HEK293 (cell line): ENCODE data around the gene ZFR2.

ENCODE experiments used
- CTCF ChIA-PET: fragments of 350-600 bp; formaldehyde crosslinking; extraction: SDS; loops from one replicate; lab custom pipeline; 2021; ENCODE audit warnings: antibody characterized with exemption; lab: Yijun Ruan, JAX
- POLR2A ChIA-PET: fragments of 300-600 bp; formaldehyde crosslinking; extraction: SDS; loops from one replicate; lab custom pipeline; 2020; ENCODE audit warnings: antibody characterized with exemption, inconsistent platforms; lab: Yijun Ruan, JAX
- H3K27ac ChIP-seq: fragments of 200-500 bp; sonication (Bioruptor generic); 2 replicates; pipeline ENCODE4 v1.5.1; 2014; ENCODE audit warnings: low read depth, low read length, control low read depth, inconsistent platforms; ENCODE audit errors: extremely low read depth
- H3K36me3 ChIP-seq, 2 experiments: fragments of 200-500 bp in 1 of 2; sonication (Bioruptor generic) in 1 of 2; 1 replicate in 1 of 2; 2 replicates in 1 of 2; pipeline ENCODE4 v1.5.1; 2014 to 2017; ENCODE audit warnings: inconsistent platforms in 2 of 2, low read length in 2 of 2; ENCODE audit not compliant: control insufficient read depth in 2 of 2, insufficient read depth in 1 of 2
- H3K4me1 ChIP-seq: fragments of 200-500 bp; sonication (Bioruptor generic); 2 replicates; pipeline ENCODE4 v1.5.1; 2014; ENCODE audit warnings: mild to moderate bottlenecking, low read length, inconsistent platforms; ENCODE audit not compliant: control insufficient read depth, insufficient read depth
- H3K4me3 ChIP-seq: 2 replicates; pipeline ENCODE4 v1.5.1; 2011; ENCODE audit warnings: low read depth, mild to moderate bottlenecking, control low read depth, low read length, moderate library complexity
- H3K9me3 ChIP-seq: fragments of 200-500 bp; sonication (Bioruptor generic); 2 replicates; pipeline ENCODE4 v1.5.1; 2014; ENCODE audit warnings: low read depth, low read length, inconsistent platforms; ENCODE audit not compliant: control insufficient read depth, insufficient read depth
- GFI1B ChIP-seq: fragments of 450-650 bp; formaldehyde crosslinking; IDR thresholded peaks from 2 replicates; pipeline ENCODE4 v1.5.1; 2016; ENCODE audit warnings: missing biosample characterization, missing genetic modification characterization
- HIC1 ChIP-seq: fragments of 450-650 bp; formaldehyde crosslinking; IDR thresholded peaks from 2 replicates; pipeline ENCODE4 v1.5.1; 2016; ENCODE audit warnings: missing biosample characterization, missing genetic modification characterization
- IKZF3 ChIP-seq: fragments of 450-650 bp; IDR thresholded peaks from 2 replicates; pipeline ENCODE4 v1.5.0; 2018; ENCODE audit warnings: missing biosample characterization, mild to moderate bottlenecking, missing genetic modification characterization, moderate library complexity
- KLF16 ChIP-seq: fragments of 450-650 bp; formaldehyde crosslinking; IDR thresholded peaks from 2 replicates; pipeline ENCODE4 v1.5.1; 2017; ENCODE audit warnings: missing biosample characterization, missing genetic modification characterization
- MZF1 ChIP-seq: fragments of 450-650 bp; formaldehyde crosslinking; IDR thresholded peaks from 2 replicates; pipeline ENCODE4 v1.5.1; 2017; ENCODE audit warnings: missing biosample characterization, missing genetic modification characterization, borderline replicate concordance
- SALL2 ChIP-seq: fragments of 450-650 bp; formaldehyde crosslinking; IDR thresholded peaks from 2 replicates; pipeline ENCODE4 v1.5.0; 2017; ENCODE audit warnings: missing biosample characterization, mild to moderate bottlenecking, missing genetic modification characterization, borderline replicate concordance
- SP7 ChIP-seq: fragments of 450-650 bp; formaldehyde crosslinking; IDR thresholded peaks from 2 replicates; pipeline ENCODE4 v1.5.1; 2016; ENCODE audit warnings: missing biosample characterization, missing genetic modification characterization
- YY2 ChIP-seq: fragments of 450-650 bp; formaldehyde crosslinking; IDR thresholded peaks from 2 replicates; pipeline ENCODE4 v1.5.1; 2016; ENCODE audit warnings: missing biosample characterization, missing genetic modification characterization
- ZBTB20 ChIP-seq: fragments of 450-650 bp; formaldehyde crosslinking; IDR thresholded peaks from 2 replicates; pipeline ENCODE4 v1.5.1; 2016; ENCODE audit warnings: missing biosample characterization, missing genetic modification characterization
- ZBTB26 ChIP-seq: fragments of 450-650 bp; formaldehyde crosslinking; optimal IDR thresholded peaks from 2 replicates; pipeline ENCODE3; 2016; ENCODE audit warnings: missing biosample characterization, mild to moderate bottlenecking, missing genetic modification characterization
- ZFHX2 ChIP-seq: fragments of 450-650 bp; formaldehyde crosslinking; conservative IDR thresholded peaks from 2 replicates; pipeline ENCODE4 v1.5.1; 2016; ENCODE audit warnings: missing biosample characterization, missing genetic modification characterization
- ZFP37 ChIP-seq: fragments of 450-650 bp; formaldehyde crosslinking; IDR thresholded peaks from 2 replicates; pipeline ENCODE4 v1.5.1; 2016; ENCODE audit warnings: missing biosample characterization, missing genetic modification characterization
- ZNF138 ChIP-seq: fragments of 450-650 bp; formaldehyde crosslinking; IDR thresholded peaks from 2 replicates; pipeline ENCODE4 v1.5.1; 2016; ENCODE audit warnings: missing biosample characterization, missing genetic modification characterization, borderline replicate concordance
- ZNF221 ChIP-seq: fragments of 450-650 bp; formaldehyde crosslinking; IDR thresholded peaks from 2 replicates; pipeline ENCODE4 v1.5.1; 2017; ENCODE audit warnings: missing biosample characterization, missing genetic modification characterization, borderline replicate concordance
- ZNF24 ChIP-seq: fragments of 450-650 bp; formaldehyde crosslinking; IDR thresholded peaks from 2 replicates; pipeline ENCODE4 v1.5.1; 2016; ENCODE audit warnings: missing biosample characterization, missing genetic modification characterization
- ZNF280C ChIP-seq: fragments of 450-650 bp; formaldehyde crosslinking; IDR thresholded peaks from 2 replicates; pipeline ENCODE4 v1.5.1; 2016; ENCODE audit warnings: missing biosample characterization, missing genetic modification characterization
- ZNF280D ChIP-seq: fragments of 450-650 bp; formaldehyde crosslinking; IDR thresholded peaks from 2 replicates; pipeline ENCODE4 v1.5.1; 2016; ENCODE audit warnings: missing biosample characterization, missing genetic modification characterization
- ZNF513 ChIP-seq: fragments of 450-650 bp; IDR thresholded peaks from 2 replicates; pipeline ENCODE4 v1.5.1; 2018; ENCODE audit warnings: missing biosample characterization, missing genetic modification characterization
- TF ChIP-seq, protein P1 (sequence below): fragments of 450-650 bp; formaldehyde crosslinking; IDR thresholded peaks from 2 replicates; pipeline ENCODE4 v1.5.1; 2016; ENCODE audit warnings: missing biosample characterization, missing genetic modification characterization
- TF ChIP-seq, protein P2 (sequence below): fragments of 450-650 bp; formaldehyde crosslinking; IDR thresholded peaks from 2 replicates; pipeline ENCODE4 v1.5.1; 2016; ENCODE audit warnings: missing biosample characterization, missing genetic modification characterization
- TF ChIP-seq, protein P3 (sequence below): fragments of 450-650 bp; formaldehyde crosslinking; IDR thresholded peaks from 2 replicates; pipeline ENCODE4 v1.5.1; 2016; ENCODE audit warnings: missing biosample characterization, missing genetic modification characterization

ZFR2 gene

DNA sequence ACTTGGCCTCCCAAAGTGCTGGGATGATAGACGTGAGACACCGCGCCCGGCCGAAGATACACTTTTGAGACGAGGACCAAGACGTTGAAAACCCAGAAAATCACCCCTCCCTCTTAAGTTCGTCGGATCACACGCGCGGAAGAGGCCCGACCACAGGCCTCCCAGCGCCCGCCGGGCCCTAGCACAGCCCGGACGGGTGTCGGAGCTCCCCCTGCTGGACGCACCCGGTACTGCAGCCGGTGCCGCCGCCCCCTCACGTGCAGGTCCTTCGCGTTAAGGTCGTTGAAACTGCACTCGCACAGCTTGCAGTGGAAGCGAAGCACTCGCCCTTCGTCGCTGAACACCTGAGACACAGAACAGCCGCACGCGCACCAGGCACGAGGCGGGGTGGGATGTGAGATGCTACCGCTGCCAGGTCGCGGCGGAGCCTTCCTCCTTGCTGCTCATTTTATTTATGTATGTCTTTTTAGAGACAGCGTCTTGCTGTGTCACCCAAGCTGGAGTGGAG is 46.9 kb downstream of the ZFR2 start (continued):
- TF ChIP-seq ZNF280D (tag by site-specific recombination), result no peak
- peak; percentile 44; the same call in 1 of the 2 replicates for TF ChIP-seq KLF16 (tag by site-specific recombination)
- TF ChIP-seq ZFP37 (tag by site-specific recombination), result 0 out of 2 replicates have a peak, but pooled peaks have one; percentile 25
- peak; percentile 83 for TF ChIP-seq ZFHX2
- no peak for TF ChIP-seq ZBTB20 (tag by site-specific recombination)
- peak; percentile 54; the same call in 1 of the 2 replicates for TF ChIP-seq SP7
- TF ChIP-seq ZBTB26 (tag by site-specific recombination), result peak; percentile 21
- no peak for TF ChIP-seq YY2 (tag by site-specific recombination)
- TF ChIP-seq, protein P1, sequence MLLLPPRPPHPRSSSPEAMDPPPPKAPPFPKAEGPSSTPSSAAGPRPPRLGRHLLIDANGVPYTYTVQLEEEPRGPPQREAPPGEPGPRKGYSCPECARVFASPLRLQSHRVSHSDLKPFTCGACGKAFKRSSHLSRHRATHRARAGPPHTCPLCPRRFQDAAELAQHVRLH (tag by site-specific recombination), result 0 out of 2 replicates have a peak, but pooled peaks have one; percentile 55
- TF ChIP-seq, protein P2, sequence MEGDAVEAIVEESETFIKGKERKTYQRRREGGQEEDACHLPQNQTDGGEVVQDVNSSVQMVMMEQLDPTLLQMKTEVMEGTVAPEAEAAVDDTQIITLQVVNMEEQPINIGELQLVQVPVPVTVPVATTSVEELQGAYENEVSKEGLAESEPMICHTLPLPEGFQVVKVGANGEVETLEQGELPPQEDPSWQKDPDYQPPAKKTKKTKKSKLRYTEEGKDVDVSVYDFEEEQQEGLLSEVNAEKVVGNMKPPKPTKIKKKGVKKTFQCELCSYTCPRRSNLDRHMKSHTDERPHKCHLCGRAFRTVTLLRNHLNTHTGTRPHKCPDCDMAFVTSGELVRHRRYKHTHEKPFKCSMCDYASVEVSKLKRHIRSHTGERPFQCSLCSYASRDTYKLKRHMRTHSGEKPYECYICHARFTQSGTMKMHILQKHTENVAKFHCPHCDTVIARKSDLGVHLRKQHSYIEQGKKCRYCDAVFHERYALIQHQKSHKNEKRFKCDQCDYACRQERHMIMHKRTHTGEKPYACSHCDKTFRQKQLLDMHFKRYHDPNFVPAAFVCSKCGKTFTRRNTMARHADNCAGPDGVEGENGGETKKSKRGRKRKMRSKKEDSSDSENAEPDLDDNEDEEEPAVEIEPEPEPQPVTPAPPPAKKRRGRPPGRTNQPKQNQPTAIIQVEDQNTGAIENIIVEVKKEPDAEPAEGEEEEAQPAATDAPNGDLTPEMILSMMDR, result peak; percentile 95
- no peak for TF ChIP-seq ZNF221 (tag by site-specific recombination)
- 0 out of 2 replicates have a peak, but pooled peaks have one; percentile 20 for TF ChIP-seq ZNF24 (tag by site-specific recombination)
- TF ChIP-seq, protein P3, sequence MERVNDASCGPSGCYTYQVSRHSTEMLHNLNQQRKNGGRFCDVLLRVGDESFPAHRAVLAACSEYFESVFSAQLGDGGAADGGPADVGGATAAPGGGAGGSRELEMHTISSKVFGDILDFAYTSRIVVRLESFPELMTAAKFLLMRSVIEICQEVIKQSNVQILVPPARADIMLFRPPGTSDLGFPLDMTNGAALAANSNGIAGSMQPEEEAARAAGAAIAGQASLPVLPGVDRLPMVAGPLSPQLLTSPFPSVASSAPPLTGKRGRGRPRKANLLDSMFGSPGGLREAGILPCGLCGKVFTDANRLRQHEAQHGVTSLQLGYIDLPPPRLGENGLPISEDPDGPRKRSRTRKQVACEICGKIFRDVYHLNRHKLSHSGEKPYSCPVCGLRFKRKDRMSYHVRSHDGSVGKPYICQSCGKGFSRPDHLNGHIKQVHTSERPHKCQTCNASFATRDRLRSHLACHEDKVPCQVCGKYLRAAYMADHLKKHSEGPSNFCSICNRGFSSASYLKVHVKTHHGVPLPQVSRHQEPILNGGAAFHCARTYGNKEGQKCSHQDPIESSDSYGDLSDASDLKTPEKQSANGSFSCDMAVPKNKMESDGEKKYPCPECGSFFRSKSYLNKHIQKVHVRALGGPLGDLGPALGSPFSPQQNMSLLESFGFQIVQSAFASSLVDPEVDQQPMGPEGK (tag by site-specific recombination), result peak; percentile 42; the same call in 1 of the 2 replicates

DNA sequence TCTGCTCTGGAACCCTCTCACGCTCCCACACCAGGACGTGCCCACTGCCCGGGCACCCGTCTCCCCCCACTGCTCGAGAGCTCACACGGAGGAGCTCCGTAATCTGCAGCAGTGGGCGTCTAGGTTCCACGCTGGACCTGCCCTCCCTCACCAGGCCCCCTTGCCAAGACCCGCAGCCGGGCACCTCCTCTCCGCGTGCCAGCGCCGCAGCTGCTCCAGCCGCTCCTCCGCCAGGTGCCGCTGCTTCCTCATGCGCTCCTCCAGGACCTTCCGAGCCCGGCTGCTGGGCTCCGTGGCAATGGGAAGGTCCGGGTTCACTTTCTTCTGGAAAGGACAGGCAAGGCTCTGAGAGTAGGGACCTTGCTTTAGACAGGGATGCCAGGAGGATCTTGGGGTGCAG is 47.7 kb downstream of the ZFR2 start:
- ChIA-PET CTCF (interaction anchor here (0.7 to 2.1 kb wide), 5 partner anchors 9 to 59 kb away, joined by 3 to 16 read pairs (median 9); partner anchors contain the start of gene MRPL54), POLR2A (interaction anchor here (1.3 kb wide), 1 partner anchor 59 kb away, joined by 5 read pairs; the partner anchor contains the start of gene MRPL54)
- Histone ChIP-seq H3K36me3 (no peaks in the 10 kb centered on the region), H3K9me3 (no peaks in the 10 kb centered on the region), H3K4me1 (no peaks in the 10 kb centered on the region), H3K4me3 (no peak overlapping the region), H3K27ac (no peak overlapping the region)
- TF ChIP-seq ZNF280C (no peak), HIC1 (peak; percentile 58), MZF1 (tag by site-specific recombination) (no peak), SALL2 (no peak), GFI1B (tag by site-specific recombination) (no peak), ZNF138 (no peak), IKZF3 (no peak), ZNF513 (tag by site-specific recombination) (no peak)
